ENCODE data around the gene AP4M1. TPM values are rescaled to one million over a fixed set of nuclear protein-coding genes. Genes with fewer than 3 reads are reported as not detected.

Gene AP4M1
- total RNA-seq, 3 donors from 2014 or later = 18.0 to 30.9 (median 23.9) TPM

DNA sequence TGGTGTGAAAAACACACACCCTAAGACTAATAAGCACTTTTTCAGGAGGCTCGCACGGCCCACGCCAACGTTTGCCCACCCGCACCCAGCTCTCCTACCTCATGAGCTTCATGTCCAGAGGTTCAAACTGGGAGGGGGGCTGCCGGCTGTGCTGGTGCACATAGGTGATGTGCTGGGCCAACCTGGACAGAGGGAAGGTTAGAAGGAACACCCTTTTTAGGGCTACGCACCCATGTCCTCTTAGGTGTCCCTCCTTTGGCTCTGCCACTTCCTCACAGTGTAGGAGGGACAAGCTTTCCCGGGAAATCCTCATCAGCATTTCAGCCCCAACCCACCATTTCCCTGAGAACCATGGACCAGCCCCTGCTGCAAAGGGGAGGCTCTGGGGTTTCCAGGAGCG is 6.2 kb upstream of the AP4M1 start:
- TF ChIP-seq, protein P1, sequence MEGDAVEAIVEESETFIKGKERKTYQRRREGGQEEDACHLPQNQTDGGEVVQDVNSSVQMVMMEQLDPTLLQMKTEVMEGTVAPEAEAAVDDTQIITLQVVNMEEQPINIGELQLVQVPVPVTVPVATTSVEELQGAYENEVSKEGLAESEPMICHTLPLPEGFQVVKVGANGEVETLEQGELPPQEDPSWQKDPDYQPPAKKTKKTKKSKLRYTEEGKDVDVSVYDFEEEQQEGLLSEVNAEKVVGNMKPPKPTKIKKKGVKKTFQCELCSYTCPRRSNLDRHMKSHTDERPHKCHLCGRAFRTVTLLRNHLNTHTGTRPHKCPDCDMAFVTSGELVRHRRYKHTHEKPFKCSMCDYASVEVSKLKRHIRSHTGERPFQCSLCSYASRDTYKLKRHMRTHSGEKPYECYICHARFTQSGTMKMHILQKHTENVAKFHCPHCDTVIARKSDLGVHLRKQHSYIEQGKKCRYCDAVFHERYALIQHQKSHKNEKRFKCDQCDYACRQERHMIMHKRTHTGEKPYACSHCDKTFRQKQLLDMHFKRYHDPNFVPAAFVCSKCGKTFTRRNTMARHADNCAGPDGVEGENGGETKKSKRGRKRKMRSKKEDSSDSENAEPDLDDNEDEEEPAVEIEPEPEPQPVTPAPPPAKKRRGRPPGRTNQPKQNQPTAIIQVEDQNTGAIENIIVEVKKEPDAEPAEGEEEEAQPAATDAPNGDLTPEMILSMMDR (IDR thresholded peaks at IDR 0.05) = no peak

DNA sequence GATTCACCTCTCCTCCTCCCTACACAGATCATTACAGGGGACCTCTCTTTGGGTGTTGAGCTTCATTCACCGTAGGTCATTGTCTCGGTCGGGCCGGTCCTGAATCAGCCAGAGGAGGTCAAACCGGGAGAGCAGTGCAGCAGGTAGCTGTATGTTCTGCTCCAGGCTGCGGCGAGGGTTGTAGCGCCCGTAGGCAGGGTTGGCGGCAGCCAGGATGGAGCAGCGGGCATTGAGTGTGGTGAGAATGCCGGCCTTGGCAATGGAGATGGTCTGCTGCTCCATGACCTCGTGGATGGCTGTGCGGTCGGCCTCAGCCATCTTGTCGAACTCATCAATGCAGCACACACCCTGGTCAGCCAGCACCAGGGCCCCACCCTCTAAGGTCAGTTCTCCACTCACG is 5.7 kb upstream of the AP4M1 start:
- no peaks in the 10 kb centered on the region for H3K9me3 ChIP-seq
- no peak overlapping the region for H3K4me3 ChIP-seq
- H3K36me3 ChIP-seq (ENCODE audit: low read depth) = peaks cover 12% of the 10 kb centered on the region
- peaks cover 6% of the 10 kb centered on the region for H3K4me1 ChIP-seq (ENCODE audit: low read depth)
- TF ChIP-seq, protein P1 (IDR thresholded peaks at IDR 0.05) = no peak
- DNase-seq (no peak), ATAC-seq (no peak)
- intact Hi-C loops (cut with DNase I, micrococcal nuclease) = no loop called here

More for the DNA sequence above, 6.2 kb upstream of the AP4M1 start:
- H3K9me3 ChIP-seq = no peaks in the 10 kb centered on the region
- H3K4me3 ChIP-seq = no peak overlapping the region
- no peak for DNase-seq
- intact Hi-C loops (cut with DNase I, micrococcal nuclease) = no loop called here
- H3K4me1 ChIP-seq (ENCODE audit: low read depth) = peaks cover 6% of the 10 kb centered on the region
- ATAC-seq = no peak
- H3K36me3 ChIP-seq (ENCODE audit: low read depth) = peaks cover 12% of the 10 kb centered on the region

DNA sequence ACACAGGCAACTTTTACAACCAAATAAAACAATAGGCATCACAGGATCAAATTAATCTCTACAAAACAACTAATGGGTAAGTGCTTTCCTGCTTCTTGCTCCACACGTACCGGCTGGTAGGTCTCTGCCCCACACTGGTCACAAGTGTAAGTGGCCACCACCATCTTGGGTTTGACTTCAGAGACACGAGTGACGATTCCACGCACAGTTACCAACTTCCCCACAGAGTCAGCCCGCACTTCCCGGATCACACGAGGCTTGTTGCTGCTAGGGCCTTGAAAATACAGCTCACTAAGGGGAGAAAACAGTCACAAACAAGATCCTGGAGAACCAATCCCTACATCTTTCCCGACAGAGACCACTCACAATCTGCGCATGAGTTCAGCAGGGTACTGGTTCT is 2.5 kb upstream of the AP4M1 start:
- TF ChIP-seq, protein P1 (IDR thresholded peaks at IDR 0.05) = no peak
- intact Hi-C loops (cut with DNase I, micrococcal nuclease) = no loop called here
- ATAC-seq (no peak), DNase-seq (no peak)
- Histone ChIP-seq H3K4me3 (no peak overlapping the region), H3K9me3 (no peaks in the 10 kb centered on the region), H3K4me1 (ENCODE audit: low read depth) (peaks cover 9% of the 10 kb centered on the region), H3K36me3 (ENCODE audit: low read depth) (peaks cover 5% of the 10 kb centered on the region)

DNA sequence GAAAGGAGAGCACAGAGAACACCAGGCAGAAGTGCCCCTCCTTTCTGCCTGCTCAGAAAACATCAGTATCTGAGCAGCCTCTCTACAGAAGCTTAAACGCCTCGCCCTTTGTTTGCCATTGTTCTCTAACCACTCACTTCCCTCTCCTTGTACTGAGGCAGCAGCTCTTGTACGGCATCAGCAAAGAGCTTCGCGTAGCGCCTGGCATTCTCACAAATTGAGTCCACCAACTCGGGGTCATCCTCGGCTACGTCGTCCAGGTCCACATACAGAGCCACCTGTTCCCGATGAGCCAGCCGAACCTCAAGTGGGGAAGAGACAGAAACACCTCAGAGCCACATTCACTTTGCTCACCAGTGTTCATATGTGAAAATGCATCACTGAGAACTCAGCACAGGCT is 2.0 kb upstream of the AP4M1 start:
- Histone ChIP-seq H3K4me1 (ENCODE audit: low read depth) (peaks cover 9% of the 10 kb centered on the region), H3K36me3 (ENCODE audit: low read depth) (peaks cover 5% of the 10 kb centered on the region), H3K9me3 (no peaks in the 10 kb centered on the region), H3K4me3 (no peak overlapping the region)
- TF ChIP-seq, protein P1 (IDR thresholded peaks at IDR 0.05) = no peak
- no peak for ATAC-seq
- intact Hi-C loops (cut with DNase I, micrococcal nuclease) = no loop called here
- DNase-seq = no peak

DNA sequence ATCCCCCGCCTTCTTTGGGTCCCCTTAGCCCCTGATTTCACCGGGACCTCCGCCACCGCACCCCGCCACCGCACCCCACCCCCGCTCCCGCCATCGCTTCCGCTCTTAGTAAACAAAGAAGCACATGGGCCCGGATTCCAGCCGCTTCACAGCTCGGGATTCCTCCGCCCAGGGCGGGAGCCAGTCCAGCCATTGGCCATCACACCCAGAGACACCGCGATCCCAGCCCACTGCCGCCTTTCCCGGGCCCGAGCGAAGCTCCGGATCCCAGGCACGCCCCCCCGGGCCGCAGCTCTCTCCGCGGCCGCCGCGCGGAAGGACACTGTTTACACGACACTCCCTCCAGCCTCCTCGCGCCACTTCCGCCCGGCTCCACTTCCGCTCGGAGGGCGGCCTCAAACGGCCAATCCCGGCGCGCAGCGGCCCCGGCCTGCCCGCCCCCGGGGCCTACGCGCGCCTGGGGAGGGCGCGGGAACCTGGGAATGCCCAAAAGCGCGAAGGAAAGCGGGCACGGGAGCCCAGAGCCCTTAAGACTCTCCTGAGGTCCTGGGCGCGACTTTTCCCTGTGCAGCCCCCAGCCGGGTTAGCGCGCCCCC is 925 bp upstream of the AP4M1 start:
- H3K4me3 ChIP-seq = peak overlapping the region; percentile 87
- TF ChIP-seq, protein P1 (IDR thresholded peaks at IDR 0.05) = no peak
- ATAC-seq = peak; percentile 89
- no peaks in the 10 kb centered on the region for H3K9me3 ChIP-seq
- DNase-seq = peak; percentile 95 to 96 (median 96)
- H3K36me3 ChIP-seq (ENCODE audit: low read depth) = peaks cover 5% of the 10 kb centered on the region
- intact Hi-C loops (cut with DNase I, micrococcal nuclease) = no loop called here
- peaks cover 9% of the 10 kb centered on the region for H3K4me1 ChIP-seq (ENCODE audit: low read depth)

Data from mucosa of descending colon (tissue), 3 donors.